Measurements from ENCODE around the gene RNF2.
"Not testable (repeated sequence)": the region's sequence is repeated elsewhere in the genome, so short reads cannot be mapped to it uniquely, and the experiment has no call there.

Gene RNF2

GRCh38 chr1:185053204-185053603 is 7.8 kb downstream of the RNF2 start:
- no peak for DNase-seq

GRCh38 chr1:185054365-185055060 is 9.2 kb downstream of the RNF2 start:
- DNase-seq: no peak

DNA sequence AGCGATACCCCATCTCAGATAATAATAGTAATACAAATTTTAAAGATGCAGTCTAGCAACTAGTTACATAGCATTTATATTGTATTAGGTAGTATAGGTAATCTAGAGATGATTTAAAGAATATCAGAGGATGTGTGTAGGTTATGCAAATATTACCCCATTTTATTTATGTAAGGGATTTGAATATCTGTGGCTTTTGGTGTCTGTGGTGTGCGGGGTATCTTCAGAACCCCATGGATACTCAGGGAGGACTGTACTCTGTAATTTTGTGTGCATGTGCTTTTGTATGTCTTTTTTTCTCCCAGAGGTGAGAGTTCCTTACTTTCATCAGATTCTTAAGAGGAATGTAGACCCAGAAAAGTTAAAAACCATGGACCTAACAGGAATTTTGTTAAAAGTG is 12.8 kb downstream of the RNF2 start:
- no peak for DNase-seq

GRCh38 chr1:185058876-185059275 is 13.5 kb downstream of the RNF2 start:
- no peak for DNase-seq

DNA sequence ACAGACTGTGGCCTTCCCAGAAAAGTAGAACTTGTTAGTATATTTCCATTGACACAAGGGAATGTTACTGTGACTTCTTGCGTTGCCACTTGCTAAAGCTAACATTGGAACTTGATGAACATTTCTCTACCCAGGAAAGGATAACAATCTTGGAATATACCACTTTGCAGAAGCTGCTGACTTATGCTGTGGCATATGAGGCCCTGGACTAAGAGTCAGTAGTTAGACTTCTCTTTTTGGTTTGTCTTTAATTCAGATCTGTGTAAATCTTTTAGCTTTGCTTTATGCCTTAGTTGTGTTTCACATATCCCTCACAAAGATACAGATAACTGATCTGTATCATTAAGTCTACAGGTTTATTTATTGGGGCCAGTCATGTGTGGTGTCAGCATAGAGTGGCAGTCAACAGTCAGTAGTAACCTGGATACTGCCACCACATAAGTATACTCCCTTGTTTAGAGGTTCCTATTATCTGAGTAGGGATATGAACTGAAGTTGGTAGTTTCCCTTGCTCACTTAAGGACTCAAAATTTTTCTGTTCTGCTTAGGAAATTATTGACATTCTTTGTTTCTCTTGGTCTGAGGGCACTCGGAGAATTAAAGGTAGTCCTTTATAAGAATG is 14.7 kb downstream of the RNF2 start:
- DNase-seq: no peak

- DNase-seq: no peak
These were observed 17.5 kb downstream of the RNF2 start for GRCh38 chr1:185062710-185063370.

DNA sequence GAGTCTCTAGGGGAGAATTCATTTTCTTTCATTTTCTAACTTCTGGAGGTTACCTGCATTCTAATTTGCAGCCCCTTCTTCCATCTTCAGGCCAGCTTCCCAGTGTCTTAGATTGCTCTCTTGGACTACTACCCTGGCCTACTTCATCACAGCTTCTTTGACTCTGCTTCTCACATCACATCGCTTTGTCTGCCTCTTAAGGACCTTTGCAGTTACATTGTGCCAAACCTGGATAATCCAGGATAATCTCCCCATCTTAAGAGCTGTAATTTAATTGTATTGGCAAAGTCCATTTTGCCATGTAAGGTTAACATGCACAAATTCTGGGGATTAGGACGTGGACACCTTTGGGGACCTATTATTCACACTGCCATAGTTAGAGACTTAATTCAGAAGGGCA is 18.4 kb downstream of the RNF2 start:
- no peak for DNase-seq

- not testable (repeated sequence) for DNase-seq
These were observed 19.6 kb downstream of the RNF2 start for GRCh38 chr1:185065006-185065405.

GRCh38 chr1:185066181-185066580 is 20.8 kb downstream of the RNF2 start:
- no peak for DNase-seq

DNA sequence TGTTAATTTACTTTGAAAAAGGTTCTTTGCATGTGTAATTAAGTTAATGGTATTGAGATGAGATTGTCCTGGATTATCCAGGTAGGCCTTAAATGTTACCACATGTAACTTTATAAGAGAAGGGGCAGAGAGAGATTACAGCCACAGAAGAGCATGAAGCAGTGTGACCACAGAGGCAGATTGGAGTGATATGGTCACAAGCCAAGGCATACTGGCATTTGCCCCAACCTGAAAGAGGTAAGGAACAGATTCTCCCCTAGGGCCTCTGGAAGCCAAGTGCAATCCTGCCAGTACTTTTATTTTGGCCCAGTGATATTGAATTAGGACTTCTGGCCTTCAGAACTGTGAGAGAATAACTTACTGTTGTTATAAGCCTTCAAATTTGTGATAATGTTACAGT is 23.0 kb downstream of the RNF2 start:
- DNase-seq: no peak

GRCh38 chr1:185069202-185069772 is 23.9 kb downstream of the RNF2 start:
- no peak for DNase-seq

DNA sequence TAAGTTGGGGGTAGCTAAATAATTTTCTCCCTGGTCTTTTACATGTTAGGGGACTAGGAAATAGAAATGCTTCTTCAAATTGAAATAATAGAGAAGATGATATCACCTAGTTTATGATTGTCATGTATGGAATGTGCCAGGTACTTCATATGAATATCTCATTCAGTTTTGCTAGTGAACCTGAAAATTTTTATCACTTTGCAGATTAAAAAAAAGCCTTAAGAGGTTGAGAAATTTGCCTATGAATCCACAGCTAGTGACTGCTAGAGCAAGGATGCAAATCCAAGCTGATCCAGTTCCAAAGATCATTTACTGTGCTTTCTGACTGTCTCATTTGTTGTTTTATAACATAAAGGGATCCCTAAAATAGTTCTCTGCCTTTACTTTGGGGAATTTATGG is 24.7 kb downstream of the RNF2 start:
- DNase-seq: no peak

DNA sequence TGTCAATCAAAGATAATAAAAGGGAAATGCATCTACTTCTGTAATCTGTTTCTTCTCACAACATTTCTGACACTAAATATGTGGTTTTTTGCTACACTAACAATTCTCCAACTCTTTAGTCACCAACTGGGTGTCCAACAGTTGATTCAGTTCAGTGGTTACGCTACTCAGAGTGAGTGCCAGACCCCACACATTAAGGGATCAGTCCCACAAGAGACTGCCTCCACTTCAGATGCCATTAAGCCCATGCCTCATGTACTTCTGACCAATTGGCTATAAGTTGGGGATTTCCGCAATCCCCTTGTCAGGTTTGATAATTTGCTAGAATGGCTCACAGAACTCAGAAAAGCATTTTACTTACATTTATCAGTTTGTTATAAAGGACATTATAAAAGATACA is 28.4 kb downstream of the RNF2 start:
- DNase-seq: no peak

DNA sequence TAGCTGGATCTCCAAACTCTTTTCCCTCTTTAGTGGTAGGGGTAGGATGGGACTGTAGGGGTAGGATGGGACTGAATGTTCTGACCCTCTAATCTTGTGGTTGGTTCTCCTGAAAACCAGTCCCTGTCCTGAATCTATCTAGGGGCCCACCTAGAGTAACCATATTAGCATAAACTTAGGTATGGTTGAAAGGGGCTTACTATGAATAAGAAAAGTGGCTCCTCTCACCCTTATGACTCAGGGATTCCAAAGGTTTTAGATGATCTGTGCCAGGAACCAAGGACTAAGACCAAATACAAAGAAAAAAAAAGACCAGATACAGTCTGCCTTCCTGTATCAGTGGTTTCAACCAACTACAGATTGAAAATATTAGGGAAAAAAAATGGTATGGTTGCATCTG is 28.9 kb downstream of the RNF2 start:
- peak; percentile 32 for DNase-seq

GRCh38 chr1:185075476-185075875 is 30.1 kb downstream of the RNF2 start:
- no peak for DNase-seq

DNA sequence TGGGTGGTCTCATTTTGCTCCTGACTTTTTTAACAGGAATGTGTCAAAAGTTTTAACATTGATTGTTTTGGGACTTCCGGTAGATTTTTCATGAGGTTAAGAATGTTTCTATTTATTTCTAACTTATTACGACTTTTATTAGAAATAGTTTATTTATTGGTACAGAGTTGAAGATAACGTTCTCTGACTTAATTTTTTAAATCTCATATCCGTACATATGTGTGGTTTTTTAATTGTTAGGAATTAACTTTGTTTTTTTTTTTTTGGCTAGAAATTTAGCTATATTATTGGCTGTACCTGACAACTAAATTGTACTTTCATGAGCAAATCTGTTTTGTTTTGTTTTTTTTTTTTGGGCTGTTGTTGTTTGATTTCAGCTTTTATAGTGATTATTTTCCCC is 32.0 kb downstream of the RNF2 start:
- no peak for DNase-seq

DNA sequence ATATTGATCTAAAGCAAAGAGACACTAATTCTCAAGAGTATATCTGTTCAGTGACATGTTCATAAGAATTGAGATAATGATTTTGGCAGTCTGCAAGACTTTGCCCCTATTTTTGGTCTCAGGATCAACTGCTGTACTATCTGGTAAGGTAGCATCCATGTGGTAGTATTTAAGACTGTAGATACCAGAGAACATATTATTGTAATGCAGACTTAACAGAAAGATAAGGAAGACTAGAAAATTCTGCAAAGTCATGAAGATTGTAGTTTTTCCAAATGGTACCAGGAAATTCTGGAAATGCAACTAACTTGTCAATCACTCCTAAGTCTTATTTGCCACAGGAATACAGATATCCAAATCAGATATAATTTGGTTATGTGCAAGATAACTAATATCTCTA is 35.1 kb downstream of the RNF2 start:
- DNase-seq: no peak

- DNase-seq: no peak
These were observed 38.5 kb downstream of the RNF2 start for GRCh38 chr1:185083818-185084217.

DNA sequence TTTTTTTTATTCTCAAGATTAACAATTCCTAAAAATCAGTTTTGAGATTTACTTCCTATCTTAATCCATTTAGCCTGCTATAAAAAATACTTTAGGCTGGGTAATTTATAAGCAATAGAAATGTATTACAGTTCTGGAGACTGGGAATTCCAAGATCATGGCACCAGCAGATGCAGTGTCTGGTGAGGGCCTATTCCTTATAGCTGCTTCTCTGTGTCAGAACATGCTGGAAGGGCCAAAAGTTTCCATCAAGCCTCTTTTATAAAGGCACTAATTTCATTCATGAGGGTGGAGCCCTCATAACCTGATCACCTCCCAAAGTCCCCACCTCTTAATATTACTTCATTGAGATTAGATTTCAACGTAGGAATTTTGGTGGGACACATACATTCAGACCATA is 41.7 kb downstream of the RNF2 start:
- DNase-seq: no peak

DNA sequence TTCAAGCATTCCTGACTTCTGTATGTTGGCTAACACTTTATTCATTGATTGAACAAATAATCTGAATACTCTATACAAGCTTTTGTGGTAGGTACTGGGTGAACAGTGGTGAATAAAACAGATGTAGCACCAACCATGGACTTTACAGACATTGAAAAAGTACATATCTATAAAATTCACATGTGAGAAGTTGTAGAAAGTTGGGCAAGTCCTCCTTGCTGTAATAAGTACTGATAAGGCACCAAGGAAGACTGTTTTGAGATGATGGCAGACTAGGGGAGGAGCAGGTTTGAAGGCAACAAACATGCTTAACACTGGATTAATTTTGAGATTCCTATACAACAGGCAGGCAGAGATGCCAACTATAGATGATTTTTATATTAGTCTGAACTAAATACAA is 42.4 kb downstream of the RNF2 start:
- DNase-seq: no peak

- no peak for DNase-seq
These were observed 46.1 kb downstream of the RNF2 start for GRCh38 chr1:185091480-185091879.

DNA sequence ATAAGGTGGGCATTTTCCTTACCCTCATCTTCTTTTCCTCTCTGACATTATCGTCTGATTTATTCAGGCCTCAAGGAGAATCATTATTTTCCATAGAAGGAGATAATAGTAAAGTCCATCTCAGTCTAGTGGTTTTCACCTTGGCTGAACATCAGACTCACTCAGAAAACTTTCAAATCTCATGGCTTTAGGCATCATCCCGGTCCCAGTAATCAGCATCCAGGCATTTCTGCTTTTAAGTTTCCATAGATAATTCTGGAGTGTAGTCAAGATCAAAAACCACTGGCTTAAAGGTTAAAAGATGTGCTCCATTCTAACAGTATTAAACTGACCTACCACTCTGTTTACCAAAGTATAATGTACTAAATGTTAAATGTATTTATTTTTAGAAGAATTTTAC is 49.4 kb downstream of the RNF2 start:
- no peak for DNase-seq

DNA sequence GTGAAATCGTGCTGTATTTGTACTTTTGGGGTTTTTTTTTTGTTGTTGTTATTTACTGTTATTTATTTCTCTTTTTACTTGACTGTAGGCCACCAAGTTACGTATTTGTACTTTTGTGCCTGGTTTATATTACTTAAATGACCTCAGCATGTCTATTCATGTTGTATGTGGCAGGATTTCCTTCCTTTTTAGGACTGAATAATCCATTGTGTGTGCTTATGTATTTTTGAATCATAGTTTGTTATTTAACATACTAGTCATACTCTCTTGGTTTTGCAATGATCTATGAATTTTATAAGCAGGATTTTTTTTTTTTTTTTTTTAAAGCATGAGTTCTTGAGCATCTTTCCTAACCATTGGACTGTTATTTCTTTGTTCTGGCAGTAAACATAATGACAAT is 51.2 kb downstream of the RNF2 start:
- DNase-seq: no peak

GRCh38 chr1:185104083-185104482 is 58.7 kb downstream of the RNF2 start:
- no peak for DNase-seq

Measured in EL (cell line).